A549 (cell line): ENCODE results near the gene TRIM69. TPM values are rescaled to one million over a fixed set of nuclear protein-coding genes. Genes with fewer than 3 reads are reported as not detected.

ENCODE experiments used
- ATAC-seq, 2 experiments: fragments of 200-7000 bp in 1 of 2; fragments of >200 bp in 1 of 2; cut with Nextera tagmentation in 1 of 2; cut with Tn5 transposase in 1 of 2; 3 replicates each; pipeline versions ENCODE4 v1.8.0 to v1.9.1; 2018 to 2020; ENCODE audit warnings: mild to moderate bottlenecking in 1 of 2, moderate library complexity in 1 of 2
- CTCF ChIA-PET: fragments of 300-600 bp; sonication (Branson Sonifier 250); formaldehyde crosslinking; extraction: SDS; loops from one replicate; lab custom pipeline; 2021; ENCODE audit warnings: antibody characterized with exemption, inconsistent platforms; lab: Yijun Ruan, JAX
- POLR2A ChIA-PET: fragments of 350-600 bp; formaldehyde crosslinking; extraction: SDS; loops from one replicate; lab custom pipeline; 2021; ENCODE audit warnings: antibody characterized with exemption, inconsistent platforms; lab: Yijun Ruan, JAX
- DNase-seq, 2 experiments: peaks; one replicate each; pipeline versions ENCODE4 v3.0.0 to v3.0.0-alpha.2; 2011 to 2016; ENCODE audit warnings: low read depth in 1 of 2, low spot score in 1 of 2
- FAIRE-seq: peaks from 2 replicates; lab custom pipeline; 2011; peaks lifted over from hg19 to GRCh38; lab: Jason Lieb, UNC
- H3K27ac ChIP-seq, 2 experiments: fragments of >200 bp; sonication (Bioruptor Twin); formaldehyde crosslinking; 3 replicates each; pipeline ENCODE4 v1.5.1; 2016 to 2017
- H3K4me1 ChIP-seq: fragments of >200 bp; sonication (Bioruptor Twin); formaldehyde crosslinking; 3 replicates; pipeline ENCODE4 v1.6.1; 2016
- H3K4me2 ChIP-seq: fragments of >200 bp; sonication (Bioruptor Twin); formaldehyde crosslinking; 3 replicates; pipeline ENCODE4 v1.6.1; 2016
- H3K4me3 ChIP-seq: fragments of >200 bp; sonication (Bioruptor Twin); formaldehyde crosslinking; 3 replicates; pipeline ENCODE4 v1.5.1; 2016
- H3K9me3 ChIP-seq: fragments of >200 bp; sonication (Bioruptor Twin); formaldehyde crosslinking; 3 replicates; pipeline ENCODE4 v1.6.1; 2016
- E2F6 ChIP-seq: IDR thresholded peaks from 2 replicates; pipeline ENCODE4 v1.6.1; 2012; ENCODE audit warnings: low read depth, borderline replicate concordance
- ELK1 ChIP-seq: fragments of 150-350 bp; IDR thresholded peaks from 2 replicates; pipeline ENCODE4 v1.6.1; 2014; ENCODE audit warnings: low read depth, mild to moderate bottlenecking, low read length
- FOXS1 ChIP-seq: fragments of 250-450 bp; sonication (Bioruptor Pico); IDR thresholded peaks from 2 replicates; pipeline ENCODE4 v1.5.0; 2020; ENCODE audit warnings: mild to moderate bottlenecking, moderate library complexity
- JUN ChIP-seq, 2 experiments: fragments of >200 bp; sonication (Bioruptor Twin); formaldehyde crosslinking; IDR thresholded peaks; 2 replicates in 1 of 2; 3 replicates in 1 of 2; pipeline ENCODE4 v1.6.1; 2016 to 2017
- MAZ ChIP-seq: fragments of 150-350 bp; IDR thresholded peaks from 2 replicates; pipeline ENCODE4 v1.6.1; 2014; ENCODE audit warnings: antibody characterized with exemption, low read depth, low read length, borderline replicate concordance
- PBX3 ChIP-seq: IDR thresholded peaks from 2 replicates; pipeline ENCODE4 v1.6.1; 2012
- POLR2AphosphoS2 ChIP-seq: conservative IDR thresholded peaks from 2 replicates; pipeline ENCODE4 v1.6.1; 2012; ENCODE audit warnings: low read length, improper control_type of control experiment, inconsistent platforms
- RCOR1 ChIP-seq: fragments of 150-350 bp; IDR thresholded peaks from 2 replicates; pipeline ENCODE4 v1.6.1; 2014; ENCODE audit warnings: antibody characterized with exemption, low read length, low read depth
- REST ChIP-seq: fragments of 200-600 bp; sonication (generic); IDR thresholded peaks from 2 replicates; pipeline ENCODE4 v1.6.1; 2016; ENCODE audit warnings: antibody characterized with exemption, mild to moderate bottlenecking, moderate library complexity
- RFX5 ChIP-seq: fragments of 450-650 bp; IDR thresholded peaks from 2 replicates; pipeline ENCODE4 v1.7.1; 2014; ENCODE audit warnings: antibody characterized with exemption, mild to moderate bottlenecking, moderate library complexity
- SREBF2 ChIP-seq: fragments of 450-650 bp; IDR thresholded peaks from 2 replicates; pipeline ENCODE4 v1.6.1; 2014; ENCODE audit warnings: mild to moderate bottlenecking, moderate library complexity
- USF2 ChIP-seq: fragments of 450-650 bp; IDR thresholded peaks from 2 replicates; pipeline ENCODE4 v1.6.1; 2014; ENCODE audit warnings: antibody characterized with exemption
- ZNF302 ChIP-seq: fragments of 250-450 bp; sonication (Bioruptor Pico); IDR thresholded peaks from 2 replicates; pipeline ENCODE4 v1.9.0; 2021; ENCODE audit warnings: inconsistent platforms, mild to moderate bottlenecking, moderate library complexity
- WGBS: methylation state at CpG from one replicate; pipeline ENCODE4 v1.1.6; 2017; ENCODE audit errors: missing lambda C conversion rate; 5-methylcytosine and 5-hydroxymethylcytosine counted together
- polyA plus RNA-seq, 4 experiments: library from polyadenylated mRNA; depleted of rRNA in 3 of 4; stranded (reverse); fragments of >200 nt; fragmentation: RNase III in 1 of 4; extraction: RNeasy Plus Mini Kit Qiagen cat#74134 plus additional on column Dnase treatment in 1 of 4; gene quantifications; 2 replicates in 3 of 4; 3 replicates in 1 of 4; pipeline ENCODE4 v1.2.3, GENCODE V29; 2011 to 2017

TRIM69 gene
- polyA plus RNA-seq, 2 of the 4 experiments (the other 2 are of a cell fraction), result 9.0 to 10.4 TPM

GRCh38 chr15:44775953-44776352 is 39.6 kb downstream of the TRIM69 start:
- ChIA-PET POLR2A (no interaction called here), CTCF (interaction anchor here (1.9 kb wide), 1 partner anchor 63 kb away, joined by 6 read pairs; no protein-coding TSS in a partner anchor)
- FAIRE-seq (no peak), DNase-seq (no peak), ATAC-seq (no peak)
- H3K4me3 ChIP-seq, result no peak overlapping the region
- no peak overlapping the region for H3K27ac ChIP-seq
- 79% methylated on average over 4 of the region's 4 CpGs for WGBS
- no peak for TF ChIP-seq RFX5
- no peak for TF ChIP-seq SREBF2
- no peak for TF ChIP-seq PBX3
- TF ChIP-seq JUN (IDR thresholded peaks at IDR 0.05), result no peak
- no peak for TF ChIP-seq MAZ
- no peak for TF ChIP-seq ELK1
- TF ChIP-seq USF2, result no peak
- no peak for TF ChIP-seq POLR2AphosphoS2
- TF ChIP-seq E2F6, result no peak
- no peak for TF ChIP-seq ZNF302
- no peaks in the 10 kb centered on the region for H3K9me3 ChIP-seq
- H3K4me1 ChIP-seq, result no peaks in the 10 kb centered on the region
- H3K4me2 ChIP-seq, result no peak overlapping the region

- no peak for DNase-seq
- CTCF ChIA-PET, result no interaction called here
- Histone ChIP-seq H3K4me3 (no peak overlapping the region), H3K4me2 (no peak overlapping the region), H3K27ac (no peak overlapping the region), H3K9me3 (no peaks in the 10 kb centered on the region), H3K4me1 (0 out of 3 replicates have a peak, but pooled peaks cover 5% of the 10 kb centered on the region)
- FAIRE-seq, result no peak
- ATAC-seq, result no peak
- WGBS, result 98% methylated on average over 2 of the region's 2 CpGs
- POLR2A ChIA-PET, result no interaction called here
- TF ChIP-seq RCOR1 (no peak), REST (peak; percentile 13; the same call in 1 of the 2 replicates), FOXS1 (CRISPR knock-in tag) (no peak)
Observed at GRCh38 chr15:44779761-44780160, 43.4 kb downstream of the TRIM69 start.

- POLR2A ChIA-PET, result no interaction called here
- 53% methylated on average over 2 of the region's 2 CpGs for WGBS
- Histone ChIP-seq H3K4me3 (no peak overlapping the region), H3K27ac (no peak overlapping the region), H3K9me3 (no peaks in the 10 kb centered on the region), H3K4me1 (0 out of 3 replicates have a peak, but pooled peaks cover 5% of the 10 kb centered on the region), H3K4me2 (no peak overlapping the region)
- TF ChIP-seq ELK1, result no peak
- FAIRE-seq (no peak), DNase-seq (no peak), ATAC-seq (no peak)
- CTCF ChIA-PET, result interaction anchor here (2.2 kb wide), 1 partner anchor 68 kb away, joined by 6 read pairs; no protein-coding TSS in a partner anchor
Observed at GRCh38 chr15:44780608-44781007, 44.3 kb downstream of the TRIM69 start.
